CD4-positive, alpha-beta T cell treated with Interleukin-12 subunit alpha and Interleukin-12 subunit beta, for 1 hour (primary cell): Measurements from ENCODE around the gene AFF3.
"Not testable (repeated sequence)": the region's sequence is repeated elsewhere in the genome, so short reads cannot be mapped to it uniquely, and the experiment has no call there.

Source experiments
- DNase-seq: peaks from one replicate; pipeline ENCODE4 v3.0.0-alpha.2; 2020

Gene AFF3

DNA sequence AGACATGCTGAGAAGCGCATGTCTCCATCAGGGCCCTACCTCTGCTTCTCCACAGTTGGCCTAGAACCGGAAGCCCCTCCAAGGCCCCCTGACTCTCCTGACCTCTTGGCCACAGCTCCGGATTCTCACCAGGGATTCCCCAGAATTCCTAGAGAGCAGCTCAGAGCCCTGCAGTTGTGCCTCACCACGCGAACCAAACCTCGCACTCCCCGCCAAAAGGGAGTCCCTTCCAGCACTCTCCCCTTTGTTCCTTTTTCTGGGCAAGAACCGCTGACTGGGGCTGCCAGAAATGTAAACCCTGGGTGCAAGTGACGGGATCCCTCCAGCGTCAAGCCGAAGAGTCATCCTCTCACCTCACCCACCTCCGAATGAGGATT, 36.7 kb downstream of the AFF3 start:
- DNase-seq, result no peak

DNA sequence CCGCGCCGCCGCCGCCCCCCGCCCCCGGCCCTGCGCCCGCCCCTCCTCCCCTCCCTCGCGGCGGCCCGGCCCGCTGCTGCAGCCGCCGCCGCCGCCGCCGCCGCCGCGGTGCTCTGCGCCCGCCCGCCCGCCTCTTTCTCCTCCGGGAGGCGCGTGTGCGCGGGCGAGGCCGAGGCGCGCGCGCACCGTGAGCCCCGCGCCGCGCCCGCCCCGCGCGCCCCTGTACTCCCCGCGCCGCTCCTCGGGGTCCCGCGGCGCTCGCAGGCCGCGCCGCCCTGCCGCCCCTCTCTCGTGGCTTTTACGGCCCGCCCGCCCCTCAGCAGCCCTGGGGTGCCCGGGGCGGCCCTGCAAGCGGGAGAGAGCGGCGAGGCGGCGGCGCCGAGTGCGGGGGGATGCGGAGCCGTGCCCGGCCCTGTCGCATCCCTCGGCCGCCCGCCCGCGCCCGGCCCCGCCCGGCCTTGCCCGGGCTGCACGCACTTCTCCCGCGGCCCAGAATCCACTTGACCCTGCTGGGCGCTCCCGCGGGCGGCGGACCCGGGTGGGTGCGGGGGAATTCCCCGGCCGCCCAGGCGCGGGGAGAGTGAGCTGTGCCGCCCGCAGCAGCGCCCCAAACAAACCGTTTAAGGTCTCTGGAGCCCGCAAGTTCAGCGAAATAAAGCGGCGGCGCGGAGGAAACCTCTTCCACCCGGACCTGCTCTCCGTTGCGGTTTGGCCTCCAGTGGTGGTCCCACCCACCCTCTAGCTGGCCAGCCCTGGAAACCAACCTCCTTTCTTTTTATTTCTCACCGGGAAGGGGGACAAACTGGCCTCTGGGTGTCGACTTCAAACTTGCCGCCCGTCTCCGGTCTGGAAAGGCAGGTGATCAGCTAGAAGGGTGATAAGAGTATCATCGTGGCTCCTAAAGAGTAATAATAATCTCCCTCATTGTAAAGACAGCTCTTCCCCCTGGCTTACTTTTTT, 37.4 kb downstream of the AFF3 start:
- DNase-seq, result peak; percentile 17

DNA sequence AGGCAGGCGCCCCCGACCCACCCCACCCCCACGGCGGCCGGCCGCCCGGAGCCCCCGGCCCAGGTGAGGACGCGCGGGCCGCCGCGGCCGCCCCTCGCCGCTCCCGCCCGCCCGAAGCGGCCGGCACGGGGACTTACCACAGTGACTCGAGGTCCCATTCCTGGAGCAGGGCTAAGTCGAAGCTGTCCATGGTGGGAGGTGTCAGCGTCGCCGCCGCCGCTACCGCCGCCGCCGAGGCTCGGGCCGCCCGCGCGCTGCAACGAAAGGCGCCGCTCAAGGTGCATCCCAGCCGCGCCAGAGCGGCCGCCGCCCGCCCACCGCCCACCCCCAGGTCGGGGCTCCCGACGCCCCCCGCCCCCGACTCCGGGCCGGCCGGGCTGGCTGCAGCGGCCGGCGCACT, 38.1 kb downstream of the AFF3 start:
- DNase-seq, result not testable (repeated sequence)

DNA sequence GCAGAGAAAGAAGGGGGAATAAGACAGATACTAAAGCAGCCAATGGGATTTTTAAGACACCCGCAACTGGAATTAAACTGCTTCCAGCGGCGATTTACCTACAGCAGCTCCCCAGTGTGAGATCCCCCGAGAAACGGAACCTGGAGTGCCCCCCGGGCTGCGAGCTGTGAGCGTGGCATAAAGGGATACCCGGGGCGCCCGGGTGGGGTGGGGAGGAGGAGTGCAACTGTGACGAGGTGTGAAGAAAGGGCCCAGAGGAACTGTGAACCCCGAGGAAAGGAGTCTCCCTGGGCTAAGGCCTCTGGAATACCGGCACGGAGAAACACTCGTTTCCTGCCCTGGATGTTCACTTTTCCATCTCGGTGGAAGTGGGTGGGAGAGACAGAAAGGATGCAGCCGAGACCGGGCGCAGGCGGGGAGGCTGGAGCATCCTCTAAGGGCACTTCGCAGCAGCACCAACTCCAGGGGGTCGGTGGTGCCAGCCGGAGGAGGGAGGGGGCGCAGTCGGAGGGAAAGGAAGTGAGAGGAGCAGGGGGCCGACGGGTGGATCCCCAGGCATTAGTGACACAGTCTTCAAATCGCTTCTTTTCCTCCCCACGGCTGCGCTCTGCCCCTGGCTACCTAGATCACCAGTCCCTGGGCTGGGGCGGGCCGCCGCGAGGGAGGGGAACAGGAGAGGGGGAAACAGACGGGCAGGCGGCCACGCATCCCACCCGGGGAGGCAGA, 38.7 kb downstream of the AFF3 start:
- not testable (repeated sequence) for DNase-seq

DNA sequence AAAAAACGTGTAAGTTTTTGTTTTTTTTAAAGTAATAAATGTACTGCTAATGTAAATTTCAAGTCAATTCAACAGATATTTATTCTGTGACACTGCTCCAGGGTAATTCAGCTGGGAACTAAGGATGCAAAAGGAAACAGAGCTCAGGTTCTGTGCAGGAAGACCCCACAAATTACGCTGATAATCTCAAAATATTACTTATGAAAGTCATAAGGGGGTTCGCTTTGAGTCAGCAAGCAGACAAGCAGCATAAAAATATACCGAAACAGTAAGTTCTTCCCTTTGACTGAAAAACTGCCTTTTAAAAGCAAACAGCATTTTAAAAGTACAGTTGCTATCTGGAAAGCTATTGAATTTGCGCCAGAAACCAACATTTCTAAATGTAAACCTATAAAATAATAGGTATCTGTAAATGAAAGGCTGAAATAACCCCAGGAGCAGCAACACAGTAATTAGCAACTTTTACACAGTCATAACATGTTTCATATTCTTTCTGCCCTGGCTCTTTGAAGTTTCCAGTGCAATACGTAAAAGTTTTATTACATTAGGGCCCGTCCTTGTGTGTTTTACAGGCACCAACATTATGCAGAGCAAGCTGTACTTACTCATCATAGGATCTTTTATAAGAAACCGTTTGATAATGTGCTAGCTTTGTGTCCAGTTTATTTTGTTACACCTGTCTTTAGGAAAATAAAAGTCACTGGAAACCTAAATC, 39.8 kb downstream of the AFF3 start:
- DNase-seq, result not testable (repeated sequence)

DNA sequence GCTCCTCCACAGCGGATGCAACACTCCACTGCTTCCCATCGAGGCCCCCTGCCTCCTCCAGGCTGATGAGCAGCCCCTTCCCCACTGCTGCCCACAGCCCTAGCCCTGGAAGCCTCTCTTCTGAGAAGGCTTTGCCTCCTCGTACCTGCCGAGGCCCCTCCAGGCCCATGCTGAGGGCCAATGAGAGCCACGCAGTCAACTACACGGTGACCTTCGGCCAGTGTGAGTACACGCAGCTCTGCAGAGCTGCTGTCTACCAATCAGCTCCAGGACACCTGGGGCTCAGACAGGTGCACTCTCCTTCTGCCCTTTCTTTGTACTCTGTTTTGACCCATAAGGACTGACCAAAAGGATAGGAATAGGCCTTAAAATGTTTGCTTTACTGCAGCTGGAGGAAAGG, 43.5 kb downstream of the AFF3 start:
- DNase-seq, result not testable (repeated sequence)

DNA sequence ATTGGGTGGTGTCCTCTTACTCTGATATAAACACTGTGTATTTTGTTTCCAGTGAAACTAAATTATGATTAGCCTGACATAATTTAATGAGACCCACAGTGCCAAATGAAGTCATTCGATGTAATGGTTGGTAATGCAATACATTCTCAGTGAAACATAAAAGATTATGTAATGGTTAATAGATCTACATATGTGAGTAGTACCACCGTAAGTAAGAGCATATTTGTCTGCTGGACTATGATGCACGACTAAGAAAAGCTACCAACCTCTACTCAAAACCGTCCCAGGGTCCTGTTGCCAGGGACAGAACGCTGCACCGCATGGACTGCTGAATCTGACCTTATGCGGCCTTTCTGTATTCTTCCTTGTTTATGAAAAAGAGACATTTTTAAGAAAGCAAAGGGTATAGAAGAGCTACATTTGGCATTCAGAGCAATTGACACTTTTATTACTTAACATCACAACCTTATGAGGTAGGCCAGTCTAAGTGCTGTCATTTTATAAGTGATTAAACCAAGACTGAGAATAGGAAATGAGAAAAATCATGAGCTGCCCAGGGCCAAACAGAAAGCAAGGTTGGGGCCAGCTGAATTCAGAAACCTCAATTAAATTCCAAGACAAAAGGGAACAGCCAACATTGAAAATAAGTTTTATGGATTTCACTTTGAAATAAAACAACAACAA, 44.6 kb downstream of the AFF3 start:
- not testable (repeated sequence) for DNase-seq

DNA sequence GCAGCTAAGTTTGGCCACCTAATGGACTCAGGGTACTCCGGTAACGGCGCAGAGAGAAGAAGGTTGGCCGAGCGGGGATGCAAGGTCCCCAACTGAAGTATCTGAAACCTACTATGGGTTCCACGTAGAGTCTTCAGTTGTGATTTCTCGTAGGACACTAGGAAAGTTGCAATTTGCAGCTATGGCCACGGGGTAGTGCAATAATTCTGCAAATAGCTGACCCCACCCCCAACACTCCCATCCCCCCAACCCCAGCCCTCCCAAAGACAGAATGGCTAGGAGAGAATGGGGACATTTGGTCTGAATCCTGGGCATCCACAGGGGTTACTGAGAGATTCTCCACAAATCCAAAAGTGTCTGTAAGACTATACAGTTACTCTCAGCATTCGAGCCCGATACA, 46.5 kb downstream of the AFF3 start:
- DNase-seq, result not testable (repeated sequence)

DNA sequence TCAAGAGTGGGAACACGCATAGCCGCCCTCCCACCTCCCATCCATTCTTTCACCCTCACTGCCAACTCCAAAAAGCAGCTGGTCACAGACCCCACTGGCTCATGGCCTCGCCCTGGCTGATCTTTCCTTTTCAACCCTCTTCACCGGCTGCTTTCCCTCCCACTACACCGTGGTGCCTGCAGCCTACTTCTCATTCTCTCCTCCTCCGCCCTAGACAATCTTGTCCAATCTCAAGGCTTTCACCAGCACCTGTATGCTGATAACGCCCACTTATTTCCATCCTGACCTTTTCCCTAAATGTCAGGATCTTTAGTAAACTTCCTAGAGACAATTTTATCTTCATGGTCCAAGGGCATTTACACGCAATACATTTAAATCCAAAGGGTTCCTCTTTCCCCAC, 50.6 kb downstream of the AFF3 start:
- DNase-seq, result not testable (repeated sequence)

DNA sequence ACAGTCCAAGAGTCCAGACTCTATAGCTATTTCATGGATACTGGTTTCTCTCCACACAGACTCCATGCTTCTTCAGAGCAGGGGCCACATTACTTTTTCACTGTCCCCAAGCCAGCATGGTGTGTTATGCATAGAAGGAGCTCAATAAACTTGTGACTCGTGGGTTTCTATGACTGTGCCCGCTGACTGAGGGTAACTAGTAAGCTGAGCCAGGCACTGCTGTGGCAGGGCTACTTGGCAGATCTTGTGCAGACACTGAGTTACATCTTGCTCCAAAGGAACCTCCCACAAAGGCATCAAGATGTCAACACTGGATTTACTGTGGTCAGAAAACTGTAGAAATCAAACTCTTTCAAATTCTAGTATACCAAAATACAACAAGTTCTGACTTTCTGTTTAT, 56.6 kb downstream of the AFF3 start:
- not testable (repeated sequence) for DNase-seq

DNA sequence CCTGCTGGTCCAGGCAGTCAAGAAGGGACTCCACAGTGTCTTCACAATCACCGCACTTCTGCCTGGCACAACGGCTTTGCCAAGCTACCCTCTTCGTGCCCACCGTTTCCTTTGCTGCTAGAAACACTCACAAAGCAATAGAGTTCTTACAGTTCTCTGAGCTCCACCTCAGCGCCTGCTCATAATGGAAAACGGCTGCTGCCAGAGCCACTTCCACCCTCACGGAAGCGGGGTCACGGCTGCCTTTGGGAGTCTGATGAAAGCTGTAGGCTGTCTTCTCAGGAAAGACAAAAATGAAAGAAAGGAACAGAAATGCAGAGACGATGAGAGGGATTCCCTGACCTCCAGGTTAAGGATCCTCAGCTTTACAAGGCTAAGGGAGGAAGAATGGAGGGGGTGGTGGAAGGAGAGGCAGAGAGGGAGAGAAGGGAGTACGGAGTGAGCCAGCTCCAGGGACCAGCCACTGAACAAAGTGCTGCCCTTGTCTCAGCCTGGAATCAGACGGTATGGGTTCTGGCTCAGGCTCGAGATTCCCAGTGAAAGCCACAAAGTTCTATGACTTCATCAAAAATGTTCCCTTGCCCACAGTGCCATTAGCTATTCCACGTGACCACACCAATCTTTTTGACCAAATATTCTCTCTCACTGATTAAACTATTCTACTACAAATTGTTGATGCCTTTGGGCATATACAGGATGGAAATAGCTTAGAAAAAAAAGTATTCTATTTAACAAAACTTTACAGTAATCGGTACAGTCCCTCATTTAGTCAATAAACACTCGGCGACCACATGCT, 58.8 kb downstream of the AFF3 start:
- not testable (repeated sequence) for DNase-seq

DNA sequence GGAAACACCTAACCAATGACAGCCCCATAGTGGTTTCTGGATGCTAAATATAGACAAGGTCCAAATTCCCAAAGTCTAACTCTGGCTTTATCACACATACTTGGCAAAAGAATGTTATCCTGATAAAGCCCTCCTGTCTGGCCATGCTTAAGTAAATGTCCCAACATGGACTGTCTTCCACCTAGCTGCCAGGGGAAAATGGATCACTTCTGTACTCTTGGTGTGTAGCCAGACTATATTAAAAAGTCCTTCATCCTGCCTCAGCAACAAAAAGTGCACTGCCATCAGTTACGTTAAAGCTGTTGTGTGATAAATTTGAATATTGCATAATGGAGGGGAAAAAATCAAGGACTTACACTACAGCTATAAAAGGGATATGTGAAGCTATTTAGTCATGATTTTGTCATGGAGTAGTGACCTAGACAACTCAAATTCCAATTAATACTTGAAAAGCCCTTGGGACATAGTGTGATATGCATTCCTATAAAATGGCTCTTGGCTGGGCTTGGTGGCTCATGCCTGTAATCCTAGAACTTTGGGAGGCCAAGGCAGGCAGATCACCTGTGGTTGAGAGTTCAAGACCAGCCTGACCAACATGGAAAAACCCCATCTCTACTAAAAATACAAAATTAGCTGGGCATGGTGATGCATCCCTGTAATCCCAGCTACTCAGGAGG, 60.0 kb downstream of the AFF3 start:
- DNase-seq, result not testable (repeated sequence)

DNA sequence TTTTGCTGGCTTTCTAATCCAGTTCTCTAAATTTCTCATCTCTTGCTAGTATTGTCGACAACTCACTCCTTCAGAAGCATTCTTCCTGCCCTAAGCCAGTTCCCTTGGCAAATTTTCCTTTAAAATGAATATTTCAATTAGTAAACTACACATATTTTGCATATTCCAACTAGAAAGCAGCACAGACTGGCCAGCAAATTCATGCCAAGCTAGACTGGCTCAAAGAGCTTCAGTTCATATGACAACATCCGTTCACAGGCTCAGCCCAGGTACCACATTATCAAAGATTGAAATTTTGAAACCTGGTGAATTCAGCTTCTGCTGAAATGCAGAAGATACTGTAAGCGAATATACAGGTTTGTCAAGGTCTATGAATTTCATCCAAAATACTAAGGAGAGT, 64.5 kb downstream of the AFF3 start:
- DNase-seq, result no peak

DNA sequence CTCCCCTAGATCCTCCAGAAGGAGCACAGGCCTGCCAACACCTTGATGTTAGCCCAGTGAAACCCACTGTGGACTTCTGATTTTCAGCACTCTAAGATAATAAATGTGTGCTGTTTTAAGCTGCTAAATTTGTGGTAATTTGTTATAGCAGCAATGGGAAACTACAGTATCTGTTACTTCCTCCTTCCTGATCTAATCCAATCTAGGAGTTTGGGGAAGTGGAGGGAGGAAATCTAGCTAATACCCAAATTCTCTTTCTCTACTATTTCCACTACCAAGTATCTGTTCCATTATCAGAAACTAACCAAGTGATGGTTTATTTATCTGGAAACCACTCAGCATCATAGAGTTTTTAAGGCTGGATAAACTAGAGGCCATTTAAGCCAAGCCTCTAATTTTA, 64.9 kb downstream of the AFF3 start:
- DNase-seq, result no peak

DNA sequence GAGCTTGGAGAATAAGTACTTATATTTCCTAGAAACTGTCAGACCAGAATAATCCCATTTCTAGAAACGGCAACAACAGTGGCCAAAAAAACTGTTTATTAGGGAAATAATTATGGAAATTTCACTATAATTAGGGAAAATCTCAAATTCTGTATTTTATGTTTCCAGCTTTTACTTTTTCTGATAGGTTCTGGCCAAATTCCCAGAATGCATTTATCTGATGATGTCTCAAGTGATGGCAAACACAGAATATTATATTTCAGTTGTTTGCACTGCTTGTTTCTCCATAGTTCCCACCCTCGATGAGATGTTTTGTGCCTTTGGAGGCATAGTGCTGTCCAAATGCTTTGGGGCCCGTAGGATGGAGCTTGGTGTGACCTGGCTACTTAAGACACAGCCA, 66.9 kb downstream of the AFF3 start:
- no peak for DNase-seq

DNA sequence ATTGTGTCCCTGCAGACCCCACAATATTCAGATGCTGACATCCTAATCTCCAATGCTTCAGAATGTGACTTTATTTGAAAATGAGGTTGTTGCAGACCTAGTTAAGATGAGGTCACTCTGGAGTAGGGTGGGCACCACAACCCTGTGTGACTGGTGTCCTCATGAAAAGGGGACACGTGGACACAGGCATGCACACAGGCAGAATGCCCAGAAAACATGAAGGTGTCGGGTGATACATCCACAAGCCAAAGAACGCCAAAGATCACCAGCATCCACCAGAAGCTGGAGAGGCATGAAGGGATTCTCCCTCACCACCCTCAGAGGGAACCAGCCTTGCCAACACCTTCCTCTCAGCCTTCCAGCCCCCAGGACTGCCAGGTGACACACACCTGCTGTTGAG, 69.3 kb downstream of the AFF3 start:
- no peak for DNase-seq

DNA sequence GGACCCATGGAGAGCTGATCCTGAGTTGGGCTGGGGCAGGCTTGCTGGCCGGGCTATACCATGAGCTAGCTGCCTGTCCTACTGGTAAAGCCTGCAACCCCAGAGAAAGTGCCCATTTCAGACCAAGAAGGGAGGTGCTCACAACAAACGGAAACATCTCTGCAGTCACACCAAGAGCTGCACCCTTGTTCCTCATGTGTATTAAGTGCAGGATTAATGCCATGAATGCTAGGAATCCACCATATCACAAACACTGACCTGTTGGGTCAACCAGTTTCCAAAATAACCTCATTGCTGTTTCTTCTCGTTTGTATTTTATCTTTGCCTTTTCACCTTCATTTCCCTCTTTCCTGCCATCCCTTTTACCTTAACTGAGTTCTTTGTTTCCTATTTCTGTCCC, 69.9 kb downstream of the AFF3 start:
- no peak for DNase-seq

DNA sequence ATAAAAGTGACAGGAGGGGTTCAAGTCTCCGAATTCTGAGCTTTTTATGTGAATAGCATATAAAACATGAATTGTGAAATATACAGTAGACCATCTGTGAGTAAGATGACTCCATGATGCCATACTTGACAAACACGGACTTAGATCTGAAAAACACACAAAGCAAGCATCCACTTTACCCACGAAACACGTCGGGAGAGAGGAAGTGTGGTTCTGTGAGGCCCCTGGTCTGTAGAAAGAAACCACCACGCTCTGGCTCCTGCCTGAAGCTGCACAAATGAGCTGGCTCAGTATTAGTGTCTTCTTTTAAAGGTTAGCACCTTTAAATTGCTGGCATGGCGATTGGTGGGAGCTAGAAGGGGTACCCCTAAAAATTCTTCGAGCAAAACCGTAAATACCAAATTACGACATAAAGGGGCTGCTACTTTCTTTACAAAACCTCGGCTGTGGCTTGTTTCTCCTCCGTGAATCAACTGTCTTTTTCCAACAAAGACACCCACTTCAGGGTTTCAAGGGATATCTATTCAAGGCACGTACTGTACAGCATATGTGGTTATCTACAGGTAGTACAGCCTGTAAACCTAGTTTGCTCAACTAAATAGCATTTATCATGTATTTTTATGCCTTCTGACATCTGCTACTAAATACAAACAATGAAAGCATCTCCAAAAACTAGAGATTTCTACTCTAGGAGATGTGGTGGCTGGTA, 70.9 kb downstream of the AFF3 start:
- DNase-seq, result no peak

DNA sequence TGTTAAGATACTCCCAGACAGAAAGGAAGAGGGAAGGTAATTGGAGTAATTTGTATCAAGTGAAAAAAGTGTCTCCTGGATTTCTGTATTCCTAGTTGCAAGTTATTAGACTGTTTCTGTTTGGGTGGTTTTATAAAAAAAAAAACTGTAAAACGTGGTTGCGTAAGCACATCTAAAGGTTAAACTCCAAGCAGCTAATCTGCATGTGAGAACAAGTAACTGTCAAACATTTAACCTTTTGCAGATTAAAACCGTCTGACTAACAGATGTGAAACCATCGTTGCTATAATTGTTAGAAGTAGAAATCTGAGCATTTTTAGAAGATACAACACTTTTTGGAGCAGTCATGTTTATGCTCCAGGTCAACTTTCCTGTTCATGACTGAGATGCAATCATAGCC, 72.3 kb downstream of the AFF3 start:
- DNase-seq, result no peak

DNA sequence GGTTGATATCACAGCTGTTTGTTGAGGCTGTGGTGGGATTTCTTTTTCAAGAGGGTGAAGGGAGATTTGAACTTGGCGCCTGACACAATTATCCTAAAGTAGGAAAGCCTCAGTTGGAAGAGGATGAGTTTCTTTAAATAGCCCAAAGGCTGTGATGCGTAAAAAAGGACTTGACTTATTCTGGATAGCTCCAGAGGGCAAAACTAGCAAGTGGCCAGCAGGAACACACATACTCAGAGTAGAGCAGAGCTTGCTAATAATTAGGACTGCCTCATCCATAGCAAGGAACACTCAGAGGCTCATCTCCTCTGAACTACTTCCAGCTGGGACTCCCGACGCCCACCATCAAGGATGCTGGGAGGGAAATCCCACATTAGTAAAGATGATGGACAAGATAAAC, 74.0 kb downstream of the AFF3 start:
- DNase-seq, result no peak

DNA sequence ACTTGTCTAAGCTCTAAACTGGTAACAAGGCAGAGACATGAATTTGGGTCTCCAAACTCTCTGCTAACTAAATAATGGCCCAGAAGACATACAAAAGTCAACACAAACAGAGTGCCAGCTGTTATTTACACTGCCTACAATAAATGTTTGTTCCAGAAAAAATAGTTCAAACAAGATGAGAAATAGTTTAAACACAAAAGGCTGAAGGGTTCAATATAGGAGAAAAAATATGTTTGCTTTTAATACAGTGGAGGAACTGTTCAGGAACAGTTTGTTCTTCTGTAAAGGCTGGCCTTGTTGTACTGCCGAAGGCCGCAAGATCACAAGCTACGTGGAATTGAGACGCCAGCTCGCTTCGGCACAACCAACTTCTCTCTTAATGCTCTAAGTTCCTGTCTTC, 74.6 kb downstream of the AFF3 start:
- no peak for DNase-seq
